HuH-7.5 (cell line): ENCODE data around the gene ANKRD11.

Experiments
- DNase-seq: peaks from one replicate; pipeline ENCODE4 v3.0.0; 2011; ENCODE audit warnings: low spot score

The ANKRD11 gene

GRCh38 chr16:89490439-89491237 lies at the start of gene ANKRD11:
Gene ANKRD11 (minus strand): TSS chr16:89490561. CDS start chr16:89317019, 173,542 bp downstream.
- DNase-seq: peak; percentile 100

GRCh38 chr16:89538286-89538685 lies 47.9 kb upstream of the ANKRD11 start:
- DNase-seq: no peak

- no peak for DNase-seq
Observed at GRCh38 chr16:89537549-89537925, 47.2 kb upstream of the ANKRD11 start.

GRCh38 chr16:89536886-89537548 lies 46.7 kb upstream of the ANKRD11 start:
- DNase-seq: no peak

GRCh38 chr16:89536371-89536770 lies 46.0 kb upstream of the ANKRD11 start:
- no peak for DNase-seq

- DNase-seq: no peak
Observed at GRCh38 chr16:89534252-89534756, 43.9 kb upstream of the ANKRD11 start.

GRCh38 chr16:89531821-89532526 lies 41.6 kb upstream of the ANKRD11 start:
- DNase-seq: no peak

GRCh38 chr16:89530401-89531381 lies 40.3 kb upstream of the ANKRD11 start:
- DNase-seq: no peak

GRCh38 chr16:89529097-89529496 lies 38.7 kb upstream of the ANKRD11 start:
- no peak for DNase-seq

GRCh38 chr16:89525146-89525913 lies 35.0 kb upstream of the ANKRD11 start:
- no peak for DNase-seq

GRCh38 chr16:89523680-89524344 lies 33.5 kb upstream of the ANKRD11 start:
- DNase-seq: no peak

GRCh38 chr16:89522287-89522686 lies 31.9 kb upstream of the ANKRD11 start:
- no peak for DNase-seq

- DNase-seq: no peak
Observed at GRCh38 chr16:89519881-89520280, 29.5 kb upstream of the ANKRD11 start.

GRCh38 chr16:89517128-89517527 lies 26.8 kb upstream of the ANKRD11 start:
- DNase-seq: no peak

GRCh38 chr16:89512453-89512852 lies 22.1 kb upstream of the ANKRD11 start:
- DNase-seq: no peak

- DNase-seq: no peak
Observed at GRCh38 chr16:89511374-89511773, 21.0 kb upstream of the ANKRD11 start.

GRCh38 chr16:89510526-89510925 lies 20.2 kb upstream of the ANKRD11 start:
- no peak for DNase-seq

GRCh38 chr16:89507834-89508590 lies 17.7 kb upstream of the ANKRD11 start, which contains the start of gene SPG7:
Gene SPG7 (plus strand): TSS chr16:89508403. CDS start chr16:89508418, 15 bp downstream.
- peak; percentile 96 for DNase-seq

- DNase-seq: no peak
Observed at GRCh38 chr16:89507214-89507833, 17.0 kb upstream of the ANKRD11 start.
